Nucleus accumbens (tissue), 56 donors: ENCODE measurements around the gene ATG16L1.

ENCODE experiments used
- DNase-seq, 56 donors: peaks; one replicate each; lab custom pipeline; 2025; lab: John Stamatoyannopoulos, UW

ATG16L1 gene

GRCh38 chr2:233225230-233226068 lies 26.0 kb upstream of the ATG16L1 start:
- no peak for DNase-seq

GRCh38 chr2:233226511-233227031 lies 24.9 kb upstream of the ATG16L1 start:
- no peak for DNase-seq

- peak in 2 of 56 donors; percentile 6 to 12 for DNase-seq
These were observed 24.0 kb upstream of the ATG16L1 start for GRCh38 chr2:233227346-233227978.

- no peak for DNase-seq
These were observed 23.1 kb upstream of the ATG16L1 start for GRCh38 chr2:233228376-233228775.

DNA sequence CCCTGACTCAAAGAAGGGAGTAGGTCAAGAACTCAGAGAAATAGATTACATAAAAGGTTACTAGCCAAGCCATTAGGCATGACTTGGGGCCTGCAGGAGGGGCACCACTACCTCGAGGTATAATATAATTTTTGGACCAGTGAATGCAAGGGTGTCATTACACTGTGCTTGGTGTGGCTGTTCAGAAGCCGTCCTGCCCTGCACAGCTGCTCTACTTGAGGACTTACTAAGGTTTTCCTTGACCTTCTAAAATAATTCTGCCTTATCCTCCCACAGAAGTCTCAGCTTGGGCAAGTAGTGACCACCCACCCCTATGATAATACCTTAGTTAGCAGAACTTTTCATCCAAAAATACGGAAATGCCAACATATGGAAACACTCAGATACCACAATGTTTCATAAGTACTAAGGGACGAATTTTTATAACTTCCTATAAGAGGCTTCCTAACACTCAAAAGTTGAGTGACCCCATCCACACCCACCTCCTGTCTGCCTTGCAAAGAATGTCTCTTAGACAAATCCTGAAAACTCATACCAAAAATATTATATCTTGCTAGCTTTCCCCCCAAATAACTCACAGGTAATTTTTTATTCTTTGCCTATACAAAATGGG lies 17.7 kb upstream of the ATG16L1 start:
- no peak for DNase-seq

GRCh38 chr2:233234264-233234663 lies 17.2 kb upstream of the ATG16L1 start:
- no peak for DNase-seq

DNA sequence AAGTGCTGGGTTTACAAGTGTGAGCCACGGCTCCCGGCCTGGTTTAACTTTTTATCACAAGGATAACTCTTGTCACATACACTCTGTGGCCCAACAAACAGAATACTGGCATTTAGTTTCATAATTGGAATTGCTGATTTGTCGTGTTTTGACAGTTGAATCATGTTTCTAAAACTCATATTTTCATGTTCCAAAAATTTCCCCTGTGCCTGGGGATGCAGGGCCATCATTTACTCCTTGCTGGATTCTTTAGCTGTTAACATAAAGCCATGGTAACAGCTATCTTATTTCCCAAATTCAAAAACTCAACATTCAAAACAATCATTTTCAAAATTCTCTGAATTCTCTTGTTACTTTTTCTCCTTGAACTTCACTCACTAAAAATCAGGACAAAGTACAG lies 16.5 kb upstream of the ATG16L1 start:
- no peak for DNase-seq

GRCh38 chr2:233235977-233236376 lies 15.5 kb upstream of the ATG16L1 start:
- DNase-seq = no peak

DNA sequence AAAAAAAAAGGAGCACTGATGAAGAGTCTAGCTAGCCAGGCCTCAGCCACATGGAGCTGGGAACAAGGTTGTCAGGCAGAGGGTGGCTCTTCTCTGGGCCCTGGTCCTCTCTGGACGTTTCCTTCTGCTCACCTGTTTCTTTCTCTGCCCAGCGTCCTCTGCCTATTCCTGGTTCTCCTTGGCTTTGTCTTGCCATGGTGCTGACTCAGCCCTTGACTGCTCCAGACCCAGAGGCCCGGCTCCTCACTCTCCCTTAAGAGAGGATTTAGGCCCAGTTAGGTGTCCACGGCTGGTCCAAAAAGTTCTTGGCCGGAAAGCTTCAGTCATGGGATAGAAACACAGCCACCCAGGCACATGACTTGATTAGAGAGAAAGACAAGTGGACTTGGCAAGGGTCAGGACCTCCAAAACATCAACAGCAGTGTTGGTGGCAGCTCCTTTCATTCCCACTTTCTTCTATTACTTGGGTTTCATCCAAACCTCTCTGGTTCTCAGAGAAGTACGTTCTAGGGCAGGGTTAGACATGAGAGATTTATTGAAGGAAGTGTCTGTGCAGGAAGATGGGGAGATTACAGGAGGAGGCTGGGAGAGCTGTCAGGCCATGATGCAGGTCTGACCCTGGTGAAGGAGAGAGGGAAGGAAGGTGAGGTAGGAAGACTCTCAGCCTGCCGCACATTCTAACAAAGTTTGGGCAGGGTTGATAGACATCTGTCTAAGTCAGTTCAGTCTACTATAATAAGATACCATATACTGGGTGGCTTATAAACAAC lies 14.5 kb upstream of the ATG16L1 start:
- no peak for DNase-seq

DNA sequence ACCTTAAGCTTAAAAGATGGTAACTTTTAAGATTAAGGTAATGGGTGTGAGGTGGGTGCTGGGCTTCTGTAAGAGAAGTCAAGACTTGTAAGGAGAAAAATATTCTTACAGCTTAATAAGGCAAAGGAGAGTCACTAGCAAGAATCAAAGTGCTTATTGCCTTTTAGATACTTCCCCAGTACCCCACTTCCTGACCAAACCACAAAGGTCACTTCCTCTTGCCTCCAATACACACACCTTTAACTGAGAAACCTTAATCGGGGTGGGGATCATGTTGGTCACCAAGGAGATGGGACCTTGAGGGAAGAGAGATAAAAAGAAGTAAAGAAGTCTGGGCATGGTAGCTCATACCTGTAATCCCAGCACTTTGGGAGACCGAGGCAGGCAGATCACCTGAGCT lies 10.6 kb upstream of the ATG16L1 start:
- DNase-seq = no peak

GRCh38 chr2:233241803-233242202 lies 9.7 kb upstream of the ATG16L1 start:
- DNase-seq = no peak

- DNase-seq = no peak
These were observed 9.1 kb upstream of the ATG16L1 start for GRCh38 chr2:233242231-233242927.

DNA sequence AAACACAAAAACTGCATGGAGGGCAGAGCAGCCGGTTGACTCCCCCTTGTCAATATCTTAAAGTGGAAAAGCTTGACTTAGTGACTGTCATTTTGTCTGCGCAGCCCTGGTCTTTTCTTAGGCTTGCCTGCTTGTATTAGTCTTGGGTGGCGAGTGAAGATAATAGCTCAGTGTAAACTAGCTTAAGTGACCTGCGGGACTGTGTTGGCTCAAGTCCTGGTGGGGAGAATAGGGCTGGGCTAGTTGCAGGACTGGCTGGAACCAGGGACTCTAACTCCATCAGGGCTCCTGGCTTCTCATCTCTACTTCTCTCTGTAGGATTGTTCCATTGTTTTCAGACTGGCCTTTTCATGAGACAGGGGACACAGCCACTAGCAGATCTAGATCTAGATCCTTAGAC lies 8.1 kb upstream of the ATG16L1 start:
- DNase-seq = no peak

DNA sequence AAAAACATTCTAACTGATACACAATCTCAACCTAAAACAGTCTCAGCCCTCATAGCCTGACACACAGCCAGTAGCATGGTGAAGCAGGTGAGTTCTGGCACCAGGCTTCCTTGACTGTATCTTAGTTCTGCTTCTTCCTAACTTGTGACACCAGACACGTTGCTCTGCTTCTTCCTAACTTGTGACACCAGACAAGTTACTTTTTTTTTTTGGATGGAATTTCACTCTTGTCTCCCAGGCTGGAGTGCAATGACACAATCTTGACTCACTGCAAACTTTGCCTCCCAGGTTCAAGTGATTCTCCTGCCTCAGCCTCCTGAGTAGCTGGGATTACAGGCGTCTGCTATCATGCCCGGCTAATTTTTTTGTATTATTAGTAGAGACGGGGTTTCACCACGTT lies 6.7 kb upstream of the ATG16L1 start:
- DNase-seq = peak in 1 of 56 donors; percentile 5

GRCh38 chr2:233245406-233245805 lies 6.1 kb upstream of the ATG16L1 start:
- no peak for DNase-seq

DNA sequence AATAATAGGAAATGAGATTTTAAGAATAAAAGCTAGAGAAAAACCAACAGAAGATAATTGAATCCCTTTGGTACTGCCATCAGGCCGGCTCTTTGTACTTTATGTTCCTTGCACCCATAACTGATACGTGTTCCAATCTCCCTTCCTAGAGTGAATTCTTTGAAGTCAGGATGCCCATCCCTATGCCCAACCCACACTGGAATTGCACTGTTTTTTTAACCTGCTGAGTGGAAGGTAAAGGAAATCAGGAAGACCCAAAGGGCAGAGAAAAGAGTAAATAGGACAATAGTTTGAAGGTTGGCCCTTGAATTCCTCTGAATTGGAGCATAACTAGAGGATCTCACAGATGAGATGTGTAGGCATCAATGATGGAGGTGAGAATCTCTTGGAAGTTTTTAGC lies 4.4 kb upstream of the ATG16L1 start:
- no peak for DNase-seq

DNA sequence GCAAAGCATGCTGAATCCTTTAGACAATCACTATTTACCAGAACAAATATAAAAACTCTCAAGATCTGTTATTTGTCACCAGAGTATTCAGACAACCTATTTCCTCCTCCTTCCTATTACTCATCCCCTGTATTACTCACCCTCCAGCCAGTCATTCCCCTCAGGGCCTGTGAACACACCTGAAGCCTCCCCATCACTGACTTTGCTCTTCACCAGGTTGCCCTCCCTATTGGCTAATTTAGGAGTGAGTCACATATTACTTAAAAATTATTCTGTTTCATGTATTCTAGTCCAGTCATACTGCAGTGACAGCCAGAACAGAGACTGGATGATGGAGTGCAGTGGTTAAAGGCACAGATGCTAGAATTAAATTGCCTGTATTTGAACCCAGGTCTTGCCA lies 3.7 kb upstream of the ATG16L1 start:
- DNase-seq = peak in 17 of 56 donors; percentile 7 to 62 (median 37)

DNA sequence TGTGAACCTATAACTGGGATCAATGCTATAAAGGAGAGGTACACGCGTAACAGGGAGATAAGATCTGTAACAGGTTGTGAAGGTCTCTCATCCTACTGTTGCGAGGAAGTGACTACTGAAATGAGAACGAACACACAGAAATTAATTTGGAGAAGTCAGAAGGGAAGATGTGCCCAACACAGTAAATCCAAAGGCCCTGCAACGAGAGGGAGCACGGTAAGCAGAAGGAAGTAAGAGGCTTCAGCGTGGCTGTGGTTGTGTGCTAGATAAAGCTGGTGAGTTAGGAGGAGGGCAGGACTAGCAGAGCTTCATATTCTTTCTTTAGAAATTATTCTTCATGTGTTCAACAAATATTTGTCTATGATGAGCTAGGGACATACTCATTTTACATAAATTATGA lies 2.5 kb upstream of the ATG16L1 start:
- peak in 1 of 56 donors; percentile 7 for DNase-seq

DNA sequence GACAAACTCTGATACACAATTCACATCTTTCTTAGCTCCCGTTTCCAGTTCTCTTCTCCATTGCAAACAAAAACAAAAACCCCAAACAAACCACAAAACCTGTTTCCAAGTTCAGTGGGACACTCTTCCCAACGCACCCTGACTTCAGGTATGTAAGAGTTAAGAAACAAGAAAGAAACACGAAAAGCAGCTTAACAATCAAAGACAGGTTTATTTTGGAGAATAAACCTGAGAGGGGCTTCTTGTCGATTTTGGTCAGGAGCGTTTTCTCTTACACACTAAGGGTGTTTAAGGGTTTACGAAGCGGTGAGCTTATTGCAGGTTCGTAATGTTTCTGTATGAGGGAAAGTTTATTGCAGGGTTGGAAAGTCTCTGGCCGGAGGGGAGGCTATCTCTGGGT lies 905 bp upstream of the ATG16L1 start:
- DNase-seq = no peak

GRCh38 chr2:233250985-233251305 lies 528 bp upstream of the ATG16L1 start:
- no peak for DNase-seq
